Jurkat, Clone E6-1 (cell line): Measurements from ENCODE around the gene COX5B.
"Not testable (repeated sequence)": the region's sequence is repeated elsewhere in the genome, so short reads cannot be mapped to it uniquely, and the experiment has no call there.

ENCODE experiments used
- DNase-seq: peaks from one replicate; pipeline ENCODE4 v3.0.0-alpha.2; 2011; ENCODE audit warnings: low read depth, low spot score
- H3K4me3 ChIP-seq: 2 replicates; pipeline ENCODE4 v1.5.1; 2011; ENCODE audit warnings: mild to moderate bottlenecking, low read length, control low read depth, moderate library complexity

Gene COX5B

DNA sequence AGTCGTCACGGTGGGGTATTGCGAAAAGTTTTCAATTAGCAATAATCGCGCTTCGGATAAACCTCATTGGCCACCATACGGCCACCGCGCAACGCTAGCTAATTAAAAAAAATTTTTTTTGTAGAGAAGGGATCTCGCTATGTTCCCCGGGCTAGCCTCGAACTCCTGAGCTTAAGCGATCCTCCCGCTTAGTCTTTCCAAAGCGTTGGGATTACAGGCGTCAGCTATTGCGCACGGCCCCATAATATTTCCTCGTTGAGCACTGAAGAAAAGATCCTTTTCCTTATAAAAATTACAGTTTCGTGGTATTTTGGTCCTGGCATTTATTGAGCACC is 18.7 kb downstream of the COX5B start:
- no peak for DNase-seq

DNA sequence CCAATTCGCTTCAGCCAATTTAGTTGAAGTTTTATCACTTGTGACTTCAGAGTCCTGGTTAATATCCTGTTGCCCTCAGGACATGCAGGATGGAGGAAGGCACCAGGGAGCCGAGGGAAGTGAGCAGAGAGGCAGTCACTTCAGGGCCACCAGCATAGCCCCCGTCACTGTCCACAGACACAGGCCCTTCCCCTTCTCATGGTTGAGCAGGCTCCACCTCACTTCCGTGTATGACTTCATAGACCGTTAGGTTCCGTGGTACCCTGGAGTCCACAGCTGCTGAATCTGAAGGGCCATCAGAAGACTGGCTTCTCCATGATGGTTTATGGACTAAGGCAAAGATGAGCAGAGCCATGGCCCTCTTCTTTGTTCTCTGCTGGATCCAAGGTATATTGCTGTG is 23.6 kb downstream of the COX5B start, which contains the start of gene C2orf92:
Gene C2orf92 (plus strand): TSS at position 266 of the 400 bp plus-strand sequence. CDS start 76 bp downstream, at position 342.
- no peak within 1 kb of the TSS for H3K4me3 ChIP-seq
- DNase-seq = no peak

More for the DNA sequence above, 18.7 kb downstream of the COX5B start:
- peak overlapping the region; percentile 71 for H3K4me3 ChIP-seq

DNA sequence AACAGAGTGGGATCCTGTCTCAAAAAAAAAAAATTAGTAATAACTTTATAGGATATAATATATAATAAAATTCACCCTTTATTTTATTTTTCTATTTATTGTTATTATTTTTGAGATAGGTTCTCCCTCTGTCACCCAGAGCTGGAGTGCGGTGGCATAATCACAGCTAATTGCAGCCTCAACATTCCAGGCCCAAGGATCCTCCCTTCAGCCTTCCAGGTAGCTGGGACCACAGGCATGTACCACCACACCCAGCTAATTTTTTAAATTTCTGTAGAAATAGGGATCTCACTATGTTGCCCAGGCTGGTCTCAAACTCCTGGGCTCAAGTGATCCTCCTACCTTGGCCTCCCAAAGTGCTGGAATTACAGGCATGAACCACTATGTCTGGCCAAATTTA is 24.6 kb downstream of the COX5B start:
- H3K4me3 ChIP-seq = no peak overlapping the region
- DNase-seq = no peak

DNA sequence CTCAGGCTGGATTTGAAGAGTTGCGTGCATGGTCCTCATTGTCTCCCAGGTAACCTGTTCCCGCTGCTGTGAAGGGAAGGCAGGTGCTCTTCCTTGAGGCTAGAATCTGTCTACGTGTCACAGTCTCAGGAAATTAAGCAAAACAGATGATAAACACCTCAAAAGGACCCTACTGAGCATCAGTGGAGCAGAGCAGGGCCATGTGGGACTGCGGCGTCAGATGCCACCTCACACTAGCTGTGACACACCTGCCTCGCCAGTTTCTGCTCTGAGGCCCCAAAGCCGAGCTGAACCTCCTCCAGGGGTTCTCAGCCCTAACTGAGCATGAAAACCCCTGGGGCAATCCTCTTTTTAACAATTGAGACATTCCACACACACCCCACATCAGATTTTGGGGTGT is 25.7 kb downstream of the COX5B start:
- H3K4me3 ChIP-seq = no peak overlapping the region
- DNase-seq = no peak

DNA sequence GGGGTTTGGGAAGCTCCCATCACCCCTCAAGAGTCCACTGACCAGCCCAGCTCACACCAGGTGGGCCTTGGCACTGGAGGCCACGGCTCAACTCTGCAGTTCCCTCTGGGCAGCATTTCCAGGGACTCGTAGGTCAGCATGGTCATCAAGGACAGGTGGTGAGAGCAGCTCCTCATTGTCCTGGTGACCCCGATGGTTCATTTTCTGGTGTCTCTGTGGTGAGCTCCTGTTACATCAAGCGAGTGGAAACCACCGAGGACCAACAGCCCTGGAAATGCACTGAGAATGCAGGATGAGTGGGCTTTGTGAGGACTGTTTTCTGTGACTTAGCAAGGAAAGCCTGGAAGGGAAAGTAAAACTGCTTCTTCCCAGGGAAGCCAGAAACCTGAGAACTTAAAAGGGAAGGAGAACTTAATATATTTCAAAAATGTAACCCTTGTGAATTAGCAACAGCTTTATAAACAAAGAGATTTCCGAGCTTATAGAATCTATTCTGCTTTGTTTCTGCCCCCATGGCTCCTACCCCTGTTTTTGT is 26.8 kb downstream of the COX5B start:
- not testable (repeated sequence) for DNase-seq, H3K4me3 ChIP-seq

DNA sequence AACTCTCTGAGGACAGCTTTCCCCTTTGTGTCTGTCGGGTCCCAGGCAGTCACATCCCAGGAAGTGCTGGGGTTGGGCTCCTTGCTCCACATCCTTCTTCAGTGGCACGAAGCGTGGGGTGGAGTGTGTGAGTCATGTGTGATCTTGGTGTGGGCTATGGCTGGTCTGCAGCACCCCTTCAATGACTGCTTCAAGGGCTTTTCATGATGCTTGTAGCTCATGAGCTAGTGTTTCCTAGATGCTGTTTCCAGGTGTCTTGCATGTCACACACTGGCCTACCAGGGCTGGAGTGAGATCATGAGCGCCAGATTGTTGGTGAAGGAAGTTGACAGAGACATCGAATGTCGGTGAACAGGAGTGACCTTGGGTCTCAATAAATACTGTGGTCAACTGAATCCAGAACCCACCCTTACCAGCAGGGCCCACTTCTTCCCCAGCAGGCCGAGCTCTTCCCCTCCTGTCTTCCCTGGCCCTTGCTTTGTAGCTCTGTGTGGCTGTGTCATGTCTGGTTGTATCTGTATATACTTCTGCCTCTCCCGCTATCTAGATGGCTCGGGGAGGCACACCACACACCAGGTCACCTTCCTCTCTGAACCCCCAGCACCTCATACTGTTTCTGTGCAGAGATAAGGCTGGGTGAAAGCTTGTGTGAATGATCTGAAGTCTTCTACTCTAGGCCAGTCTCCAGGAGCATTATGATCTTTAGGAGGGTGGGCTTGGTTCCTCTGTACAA is 27.5 kb downstream of the COX5B start:
- no peak overlapping the region for H3K4me3 ChIP-seq
- no peak for DNase-seq

DNA sequence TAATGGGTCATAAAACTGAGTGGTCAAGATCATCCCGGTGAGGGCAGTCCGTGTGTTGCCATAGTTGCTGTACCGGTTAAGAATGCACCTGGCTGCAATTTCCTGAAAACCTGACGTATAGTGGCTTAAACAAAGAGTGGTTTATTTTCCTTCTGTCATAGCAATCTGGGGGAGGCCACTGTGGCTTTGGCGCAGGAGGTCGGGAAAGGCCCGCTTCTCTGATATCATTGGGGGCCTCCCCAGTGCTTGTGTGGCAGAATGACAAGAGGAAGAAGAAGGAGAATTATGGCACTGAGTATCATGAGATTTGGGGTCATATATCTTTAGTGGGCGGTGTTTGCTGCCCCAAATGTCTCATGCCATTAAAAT is 28.0 kb downstream of the COX5B start:
- H3K4me3 ChIP-seq = no peak overlapping the region
- DNase-seq = no peak

DNA sequence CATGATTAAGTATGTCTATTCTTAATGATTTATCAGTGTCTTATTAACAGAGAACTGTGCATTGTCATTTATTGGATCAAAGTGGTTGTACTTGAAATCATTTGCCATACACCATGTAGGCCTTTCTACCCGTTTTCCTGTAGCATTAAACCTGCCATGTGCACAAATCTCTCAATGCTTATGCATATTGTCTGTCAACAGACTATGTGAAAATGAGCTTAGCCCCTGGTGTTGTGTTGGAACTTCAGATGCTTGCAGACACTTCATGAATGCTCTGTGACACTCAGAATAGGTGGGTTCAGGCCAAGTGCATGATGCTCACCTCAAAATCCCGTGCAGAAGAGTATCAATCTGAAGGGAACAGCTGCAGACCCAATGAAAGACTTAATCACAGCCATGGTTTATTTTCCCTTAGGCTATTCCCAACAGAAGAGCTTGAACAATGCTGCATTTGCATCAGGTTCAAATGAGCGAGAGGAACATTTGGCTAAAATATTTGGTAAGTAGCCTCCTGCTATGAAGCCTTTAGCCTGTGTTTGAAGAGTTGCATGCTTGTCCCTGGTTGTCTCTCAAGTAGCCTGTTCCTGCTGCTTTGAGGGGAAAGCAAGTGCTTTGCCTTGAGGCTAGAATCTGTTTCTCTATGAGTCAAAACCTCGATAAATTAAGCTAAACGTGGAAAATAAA is 29.7 kb downstream of the COX5B start:
- DNase-seq = no peak
- H3K4me3 ChIP-seq = no peak overlapping the region

DNA sequence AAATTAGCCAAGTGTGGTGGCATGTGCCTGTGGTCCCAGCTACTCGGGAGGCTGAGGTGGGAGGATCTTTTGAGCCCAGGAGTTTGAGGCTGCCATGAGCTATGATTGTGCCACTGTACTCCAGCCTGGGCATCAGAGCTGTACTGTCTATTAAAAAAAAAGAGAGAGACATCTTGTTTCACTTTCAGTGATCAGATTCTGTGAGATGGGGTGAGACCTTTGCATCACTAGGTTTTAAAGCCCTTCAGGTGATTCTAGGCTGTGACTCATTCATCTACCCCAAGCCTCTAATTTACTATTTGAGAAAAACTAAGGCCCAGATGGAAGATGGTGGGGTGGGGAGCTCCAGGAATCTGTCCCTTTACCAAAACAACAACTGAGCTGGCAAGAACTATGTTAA is 30.8 kb downstream of the COX5B start:
- DNase-seq = no peak
- H3K4me3 ChIP-seq = no peak overlapping the region

DNA sequence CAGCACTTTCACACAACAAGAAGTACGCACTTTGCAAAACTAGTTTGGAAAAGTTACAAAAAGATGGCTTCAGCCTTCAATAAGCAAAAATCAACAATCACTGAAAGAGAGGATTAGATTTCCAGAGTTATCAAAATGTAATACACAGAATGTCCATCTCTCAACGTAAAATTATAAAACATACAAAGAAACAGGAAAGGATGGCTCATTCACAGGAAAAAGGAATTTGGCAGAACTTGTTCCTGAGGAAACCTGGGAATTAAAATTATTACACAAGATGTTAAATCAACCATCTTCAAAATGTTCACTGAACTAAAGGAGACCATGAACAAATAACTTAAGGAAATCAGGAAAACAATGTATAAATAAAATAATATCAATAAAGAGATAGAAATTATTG is 31.6 kb downstream of the COX5B start:
- DNase-seq = no peak
- no peak overlapping the region for H3K4me3 ChIP-seq

DNA sequence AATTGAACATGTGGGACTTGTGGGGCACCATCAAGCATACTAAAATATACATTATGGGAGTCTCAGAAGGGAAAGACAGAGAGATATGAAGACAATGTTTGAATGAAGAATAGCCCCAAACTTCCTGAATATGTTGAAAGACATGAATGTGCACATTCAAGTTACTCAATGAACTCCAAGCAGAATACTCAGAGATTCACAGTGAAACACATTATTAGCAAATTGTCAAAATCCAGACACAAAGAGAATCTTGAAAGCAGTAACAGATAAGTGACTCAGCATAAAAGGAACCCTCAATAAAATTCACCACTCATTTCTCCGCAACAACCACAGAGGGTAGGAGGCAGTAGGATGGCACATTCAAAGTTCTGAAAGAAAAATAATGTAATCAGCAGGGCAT is 32.4 kb downstream of the COX5B start:
- no peak for DNase-seq
- no peak overlapping the region for H3K4me3 ChIP-seq

DNA sequence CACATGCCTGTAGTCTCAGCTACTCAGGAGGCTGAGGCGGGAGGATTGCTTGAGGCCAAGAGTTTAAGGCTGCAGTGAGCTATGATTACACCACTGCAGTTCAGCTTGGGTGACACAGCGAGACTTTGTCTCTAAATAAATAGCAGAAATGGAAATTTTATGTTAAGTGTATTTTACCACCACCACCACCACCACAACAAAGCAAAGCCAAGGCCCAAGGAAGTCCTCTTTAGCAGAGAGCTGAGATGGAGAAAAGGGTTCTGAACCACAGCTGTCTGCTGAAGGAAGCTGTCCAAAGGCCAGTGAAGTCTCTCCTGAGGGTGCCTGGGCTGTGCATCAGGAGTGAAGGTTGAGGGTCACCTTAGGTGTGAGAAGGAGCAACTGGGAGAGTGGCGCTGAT is 41.4 kb downstream of the COX5B start:
- not testable (repeated sequence) for DNase-seq, H3K4me3 ChIP-seq

DNA sequence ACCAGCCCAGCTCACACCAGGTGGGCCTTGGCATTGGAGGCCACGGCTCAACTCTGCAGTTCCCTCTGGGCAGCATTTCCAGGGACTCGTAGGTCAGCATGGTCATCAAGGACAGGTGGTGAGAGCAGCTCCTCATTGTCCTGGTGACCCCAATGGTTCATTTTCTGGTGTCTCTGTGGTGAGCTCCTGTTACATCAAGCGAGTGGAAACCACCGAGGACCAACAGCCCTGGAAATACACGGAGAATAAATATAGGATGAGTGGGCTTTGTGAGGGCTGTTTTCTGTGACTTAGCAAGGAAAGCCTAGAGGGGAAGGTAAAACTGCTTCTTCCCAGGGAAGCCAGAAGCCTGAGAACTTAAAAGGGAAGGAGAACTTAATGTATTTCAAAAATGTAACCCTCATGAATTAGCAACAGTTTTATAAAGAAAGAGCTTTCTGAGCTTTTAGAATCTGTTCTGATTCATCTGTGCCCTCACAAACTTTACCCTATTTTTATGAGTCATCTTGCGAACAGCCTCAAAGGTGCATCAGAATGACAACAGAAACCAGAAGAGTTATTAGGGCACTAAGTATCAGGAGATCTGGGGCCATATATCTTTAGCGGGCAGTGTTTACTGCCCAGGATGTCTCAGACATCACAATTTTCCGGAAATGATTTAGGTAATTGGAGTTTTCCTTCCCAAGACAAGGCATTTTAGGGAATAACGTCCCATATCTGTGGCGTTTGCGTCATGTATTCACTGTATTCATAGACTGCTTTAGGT is 42.4 kb downstream of the COX5B start:
- no peak overlapping the region for H3K4me3 ChIP-seq
- no peak for DNase-seq

DNA sequence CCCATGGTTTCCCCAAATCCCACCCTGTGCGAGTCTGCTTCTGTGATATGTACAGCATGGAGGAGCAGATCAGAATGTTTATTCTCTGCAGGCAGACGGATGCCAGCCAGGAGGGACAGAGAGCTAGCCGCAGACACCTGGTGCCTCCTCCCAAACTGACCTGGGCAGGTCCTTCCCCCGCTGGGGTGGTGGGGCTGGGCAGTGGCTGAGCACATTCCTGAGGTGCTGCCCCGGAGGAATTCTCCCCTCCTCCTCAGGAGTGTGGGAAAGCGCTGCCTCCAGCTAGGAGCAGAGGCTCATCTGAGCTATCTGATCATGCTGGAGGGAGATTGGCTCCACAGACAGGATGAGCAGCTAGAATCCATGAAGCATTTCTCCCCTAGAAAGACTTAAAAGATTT is 45.3 kb downstream of the COX5B start:
- no peak overlapping the region for H3K4me3 ChIP-seq
- no peak for DNase-seq

DNA sequence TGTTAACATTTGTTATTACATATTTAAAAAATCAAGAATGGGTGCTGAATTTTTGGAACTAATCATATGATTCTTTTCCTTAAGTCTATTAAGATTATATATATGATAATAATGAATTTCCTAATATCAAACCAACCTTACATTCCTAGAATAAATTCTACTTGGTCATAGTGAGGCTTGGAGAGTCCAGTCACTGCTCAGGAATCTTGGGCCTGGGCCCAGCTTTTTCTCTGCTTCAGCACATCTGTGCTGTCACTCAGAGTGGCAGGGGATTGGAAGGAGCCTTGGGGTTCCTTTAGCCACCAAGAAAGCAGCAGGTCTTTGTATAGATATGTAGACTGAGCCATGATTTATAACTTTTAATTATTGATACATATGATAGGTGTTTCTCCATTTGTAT is 47.6 kb downstream of the COX5B start:
- no peak for DNase-seq
- no peak overlapping the region for H3K4me3 ChIP-seq

DNA sequence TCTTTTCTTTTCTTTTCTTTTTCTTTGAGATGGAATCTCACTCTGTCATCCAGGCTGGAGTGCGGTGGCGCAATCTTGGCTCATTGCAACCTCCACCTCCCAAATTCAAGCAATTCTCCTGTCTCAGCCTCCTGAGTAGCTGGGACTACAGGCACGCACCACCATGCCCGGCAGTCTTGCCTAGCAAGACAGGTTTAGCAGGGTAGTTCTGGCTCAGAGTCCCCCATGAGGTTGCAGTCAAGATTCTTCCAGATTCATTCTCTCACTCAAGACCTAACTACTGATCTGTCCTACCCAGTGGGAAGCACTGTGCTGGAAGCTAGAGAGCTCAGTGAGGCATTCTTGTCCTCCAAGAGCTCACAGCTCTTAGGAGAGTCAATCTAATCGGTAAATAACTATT is 49.9 kb downstream of the COX5B start:
- DNase-seq = no peak

DNA sequence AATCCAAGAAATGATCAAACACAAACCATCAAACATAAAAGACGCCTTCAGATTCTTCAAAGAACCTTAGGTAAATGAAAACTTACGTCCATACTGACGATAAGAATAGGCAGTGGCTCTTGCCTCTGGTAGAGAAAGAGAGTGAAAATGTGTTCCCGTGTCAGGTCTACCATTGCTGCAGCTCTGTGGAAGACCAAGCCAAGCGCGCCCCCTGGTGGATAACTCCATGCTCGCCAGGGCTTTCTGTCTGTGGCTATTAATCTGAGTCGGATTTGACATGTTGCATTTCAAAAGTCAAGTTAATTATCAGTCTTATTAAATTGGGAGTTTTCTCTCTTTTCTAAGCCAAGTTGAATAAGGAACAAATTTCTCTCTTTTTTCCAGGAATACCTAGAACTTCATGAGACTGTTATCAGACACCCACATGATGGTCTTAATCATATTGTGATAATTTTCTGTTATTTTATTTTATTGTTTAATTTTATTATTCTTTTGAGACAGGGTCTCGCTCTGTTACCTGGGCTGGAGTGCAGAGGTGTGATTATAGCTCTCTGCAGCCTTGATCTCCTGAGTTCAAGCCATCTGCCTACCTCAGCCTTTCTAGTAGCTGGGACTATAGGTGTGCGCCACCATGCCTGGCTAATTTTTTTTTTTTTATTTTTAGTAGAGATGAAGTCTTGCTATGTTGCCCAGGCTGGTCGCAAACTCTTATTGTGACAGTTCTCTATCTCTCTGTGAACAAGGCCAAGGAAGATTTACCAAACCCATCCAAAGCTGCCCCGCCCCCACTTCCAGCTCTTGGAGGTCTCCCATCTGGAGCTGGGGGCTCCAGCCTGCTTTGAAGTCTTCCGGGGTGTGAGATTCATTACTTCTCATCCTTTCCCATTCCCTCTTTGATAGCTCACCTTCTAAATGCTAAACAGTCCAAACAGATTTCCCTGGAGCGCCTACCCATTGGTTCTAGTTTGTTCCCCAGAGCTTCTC is 51.7 kb downstream of the COX5B start:
- H3K4me3 ChIP-seq = no peak overlapping the region
- DNase-seq = peak; percentile 86

More for the DNA sequence above, 49.9 kb downstream of the COX5B start:
- no peak overlapping the region for H3K4me3 ChIP-seq
